Esophagus (tissue), 2 donors: ENCODE data around the gene UCP1. TPM values are rescaled to one million over a fixed set of nuclear protein-coding genes. Genes with fewer than 3 reads are reported as not detected.

ENCODE experiments used
- H3K27ac ChIP-seq, 2 donors: one replicate each; pipeline ENCODE4 v1.5.1; 2013; ENCODE audit warnings: low read depth in 2 of 2, mild to moderate bottlenecking in 2 of 2, inconsistent platforms in 1 of 2, low read length in 1 of 2, moderate library complexity in 1 of 2
- H3K27me3 ChIP-seq, 2 donors: one replicate each; pipeline ENCODE4 v1.6.1; 2013; ENCODE audit warnings: low read length in 2 of 2, control low read depth in 1 of 2, mild to moderate bottlenecking in 1 of 2; ENCODE audit not compliant: insufficient read depth in 2 of 2, control insufficient read depth in 1 of 2
- H3K36me3 ChIP-seq, 2 donors: one replicate each; pipeline ENCODE4 v1.6.1; 2013; ENCODE audit warnings: low read length in 1 of 2; ENCODE audit not compliant: control insufficient read depth in 2 of 2, insufficient read depth in 2 of 2
- H3K4me1 ChIP-seq, 2 donors: one replicate each; pipeline ENCODE4 v1.6.1; 2013; ENCODE audit warnings: low read length in 1 of 2; ENCODE audit not compliant: control insufficient read depth in 2 of 2, insufficient read depth in 2 of 2
- H3K4me3 ChIP-seq, 2 donors: one replicate each; pipeline ENCODE4 v1.5.1; 2013; ENCODE audit warnings: low read length in 2 of 2, mild to moderate bottlenecking in 2 of 2, low read depth in 1 of 2, moderate library complexity in 1 of 2
- H3K9me3 ChIP-seq, 2 donors: one replicate each; pipeline ENCODE4 v1.6.1; 2013; ENCODE audit warnings: mild to moderate bottlenecking in 2 of 2, low read depth in 1 of 2, low read length in 1 of 2, moderate library complexity in 1 of 2; ENCODE audit not compliant: control insufficient read depth in 2 of 2, insufficient read depth in 1 of 2
- WGBS, 2 donors: extraction: QIAGEN DNeasy Blood & Tissue Kit; methylation state at CpG; one replicate each; pipeline ENCODE4 v1.1.7; 2013; 5-methylcytosine and 5-hydroxymethylcytosine counted together
- polyA plus RNA-seq, 2 donors: library from polyadenylated mRNA; stranded (reverse); fragments of 200-250 nt; gene quantifications; one replicate each; pipeline ENCODE4 v1.2.3, GENCODE V29; 2013
- donor health status: healthy with polysubstance abuse.
- donor health status: Bipolar disorder and iron deficiency.

UCP1 gene
- polyA plus RNA-seq, 2 donors: not detected

- WGBS, 2 donors: 90 to 93% methylated on average over 2 of the region's 2 CpGs
- H3K4me3 ChIP-seq: no peak overlapping the region
- H3K27me3 ChIP-seq: no peaks in the 10 kb centered on the region
- H3K4me1 ChIP-seq: peaks cover 0 to 1% of the 10 kb centered on the region in 2 donors
- H3K27ac ChIP-seq: no peak overlapping the region
- no peaks in the 10 kb centered on the region for H3K36me3 ChIP-seq
- H3K9me3 ChIP-seq: no peaks in the 10 kb centered on the region
These were observed 34.0 kb upstream of the UCP1 start for GRCh38 chr4:140602714-140603113.

GRCh38 chr4:140600408-140600807 is 31.6 kb upstream of the UCP1 start:
- peaks cover 0 to 1% of the 10 kb centered on the region in 2 donors for H3K4me1 ChIP-seq
- no peaks in the 10 kb centered on the region for H3K27me3 ChIP-seq
- no peaks in the 10 kb centered on the region for H3K9me3 ChIP-seq
- WGBS, 2 donors: 86% methylated on average over 8 of the region's 8 CpGs
- H3K4me3 ChIP-seq: no peak overlapping the region
- no peaks in the 10 kb centered on the region for H3K36me3 ChIP-seq
- no peak overlapping the region for H3K27ac ChIP-seq

DNA sequence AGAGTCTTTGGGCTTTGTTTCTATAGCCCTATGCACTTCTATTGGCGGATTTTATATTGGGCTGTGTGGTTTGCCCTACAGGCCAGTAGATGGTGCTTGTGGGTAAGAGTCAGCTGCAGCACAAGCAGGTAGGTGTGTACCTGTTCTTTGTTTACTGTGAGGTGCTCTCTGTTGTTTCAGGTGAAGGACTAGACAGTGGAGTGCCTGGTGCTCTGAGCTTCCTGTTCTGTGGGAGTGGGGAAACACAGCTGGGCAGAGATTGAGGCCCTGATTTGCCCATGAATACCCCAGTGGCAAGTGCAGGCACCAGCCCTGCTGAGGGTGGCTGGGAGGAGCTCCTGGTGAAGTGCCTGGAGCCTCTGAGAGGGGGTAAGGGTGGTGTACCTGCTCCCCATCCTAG is 26.3 kb upstream of the UCP1 start:
- H3K27ac ChIP-seq: no peak overlapping the region
- no peaks in the 10 kb centered on the region for H3K9me3 ChIP-seq
- H3K4me3 ChIP-seq: no peak overlapping the region
- 50 to 59% methylated on average over 1 of the region's 1 CpG for WGBS, 2 donors
- H3K27me3 ChIP-seq: no peaks in the 10 kb centered on the region
- H3K4me1 ChIP-seq: no peaks in the 10 kb centered on the region
- H3K36me3 ChIP-seq: no peaks in the 10 kb centered on the region

DNA sequence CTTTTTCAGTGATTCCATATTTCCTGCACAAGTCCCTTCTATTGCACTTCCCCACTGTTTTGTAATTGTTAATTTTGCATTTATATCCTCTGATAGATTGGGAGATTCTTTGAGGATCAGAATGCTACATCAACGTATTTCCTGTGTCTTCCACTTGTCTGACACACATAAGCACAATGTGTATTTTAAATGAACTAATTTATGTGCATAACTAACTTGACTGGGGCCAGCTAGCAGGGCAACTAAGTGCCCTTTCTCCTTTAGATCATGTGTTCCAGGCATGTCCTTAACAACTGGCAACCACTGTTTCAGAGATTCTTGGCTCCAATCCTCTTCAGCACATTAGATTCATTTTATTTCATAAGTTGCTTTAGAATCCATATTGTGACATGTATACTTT is 15.7 kb upstream of the UCP1 start:
- H3K4me3 ChIP-seq: no peak overlapping the region
- no peaks in the 10 kb centered on the region for H3K27me3 ChIP-seq
- H3K9me3 ChIP-seq: no peaks in the 10 kb centered on the region
- no peak overlapping the region for H3K27ac ChIP-seq
- H3K4me1 ChIP-seq: no peaks in the 10 kb centered on the region
- no peaks in the 10 kb centered on the region for H3K36me3 ChIP-seq
- 45 to 59% methylated on average over 1 of the region's 1 CpG for WGBS, 2 donors

- H3K4me3 ChIP-seq: no peak overlapping the region
- H3K27ac ChIP-seq: no peak overlapping the region
- H3K9me3 ChIP-seq: no peaks in the 10 kb centered on the region
- H3K4me1 ChIP-seq: peaks cover 0 to 2% of the 10 kb centered on the region in 2 donors
- 51 to 54% methylated on average over 3 of the region's 3 CpGs for WGBS, 2 donors
- no peaks in the 10 kb centered on the region for H3K36me3 ChIP-seq
- H3K27me3 ChIP-seq: no peaks in the 10 kb centered on the region
These were observed 12.3 kb upstream of the UCP1 start for GRCh38 chr4:140581078-140581477.

DNA sequence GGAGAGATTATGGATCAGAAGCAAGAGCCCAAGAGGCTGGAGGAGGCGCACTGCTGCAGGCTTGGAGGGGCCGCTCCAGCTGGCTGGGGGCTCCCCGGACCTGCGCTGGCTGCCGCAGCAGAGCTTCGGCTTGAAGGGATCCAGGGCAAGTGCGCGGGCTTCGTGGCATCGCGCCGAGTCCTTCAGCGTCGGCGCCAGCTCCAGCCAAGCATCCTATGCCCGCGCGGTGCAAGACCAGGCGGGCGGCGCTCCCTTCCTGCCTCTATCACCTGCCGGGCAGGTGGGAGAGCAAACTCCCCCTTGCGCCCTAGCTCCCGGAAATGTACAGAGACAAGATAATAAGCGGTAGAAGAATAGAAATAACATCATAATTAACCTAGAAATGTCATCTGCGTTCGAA is 10.5 kb upstream of the UCP1 start:
- no peaks in the 10 kb centered on the region for H3K27me3 ChIP-seq
- no peak overlapping the region for H3K4me3 ChIP-seq

DNA sequence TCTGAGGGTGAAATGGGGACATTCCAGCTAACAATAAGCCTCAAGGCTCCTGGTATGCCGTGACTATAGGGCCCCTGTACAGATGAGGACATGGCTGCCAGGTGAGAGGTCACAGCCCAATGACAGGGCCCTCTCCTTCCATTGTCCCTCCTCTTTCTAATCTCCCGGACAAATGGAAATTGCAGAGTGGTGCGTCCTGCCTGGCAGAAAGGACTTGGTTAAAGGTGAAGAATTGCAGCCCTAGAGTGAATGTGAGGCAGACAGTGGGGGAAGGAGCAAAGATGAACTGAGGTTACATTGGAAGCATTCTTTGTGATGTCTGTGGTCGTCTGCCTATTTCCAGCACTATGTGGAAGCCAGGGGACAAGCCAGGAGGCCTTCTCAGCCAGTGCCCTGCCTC is 6.7 kb upstream of the UCP1 start:
- H3K36me3 ChIP-seq: no peaks in the 10 kb centered on the region
- peaks cover 0 to 4% of the 10 kb centered on the region in 2 donors for H3K27me3 ChIP-seq
- peaks cover 3 to 5% of the 10 kb centered on the region in 2 donors for H3K9me3 ChIP-seq
- no peak overlapping the region for H3K27ac ChIP-seq
- H3K4me3 ChIP-seq: no peak overlapping the region
- peaks cover 0 to 2% of the 10 kb centered on the region in 2 donors for H3K4me1 ChIP-seq
- WGBS, 2 donors: 77 to 79% methylated on average over 4 of the region's 4 CpGs

More for the DNA sequence above, 10.5 kb upstream of the UCP1 start:
- no peak overlapping the region for H3K27ac ChIP-seq
- peaks cover 0 to 2% of the 10 kb centered on the region in 2 donors for H3K4me1 ChIP-seq
- WGBS, 2 donors: 13 to 15% methylated on average over 27 of the region's 27 CpGs
- no peaks in the 10 kb centered on the region for H3K36me3 ChIP-seq
- no peaks in the 10 kb centered on the region for H3K9me3 ChIP-seq

- H3K4me1 ChIP-seq: peaks cover 3 to 10% of the 10 kb centered on the region in 2 donors
- no peaks in the 10 kb centered on the region for H3K36me3 ChIP-seq
- 82 to 87% methylated on average over 2 of the region's 2 CpGs for WGBS, 2 donors
- peaks cover 4 to 16% of the 10 kb centered on the region in 2 donors for H3K27me3 ChIP-seq
- H3K4me3 ChIP-seq: no peak overlapping the region
- peaks cover 3 to 5% of the 10 kb centered on the region in 2 donors for H3K9me3 ChIP-seq
- no peak overlapping the region for H3K27ac ChIP-seq
These were observed 2.9 kb upstream of the UCP1 start for GRCh38 chr4:140571620-140572019.

- peaks cover 3 to 5% of the 10 kb centered on the region in 2 donors for H3K9me3 ChIP-seq
- 48 to 55% methylated on average over 7 of the region's 7 CpGs for WGBS, 2 donors
- peaks cover 3 to 10% of the 10 kb centered on the region in 2 donors for H3K4me1 ChIP-seq
- peaks cover 4 to 16% of the 10 kb centered on the region in 2 donors for H3K27me3 ChIP-seq
- H3K4me3 ChIP-seq: peak overlapping the region; percentile 57 to 58
- no peak overlapping the region for H3K27ac ChIP-seq
- no peaks in the 10 kb centered on the region for H3K36me3 ChIP-seq
These were observed 512 bp upstream of the UCP1 start for GRCh38 chr4:140569307-140569638.

- H3K4me1 ChIP-seq: no peaks in the 10 kb centered on the region
- H3K27ac ChIP-seq: no peak overlapping the region
- H3K9me3 ChIP-seq: no peaks in the 10 kb centered on the region
- WGBS, 2 donors: 78 to 86% methylated on average over 6 of the region's 6 CpGs
- no peaks in the 10 kb centered on the region for H3K36me3 ChIP-seq
- no peaks in the 10 kb centered on the region for H3K27me3 ChIP-seq
- no peak overlapping the region for H3K4me3 ChIP-seq
These were observed 9.1 kb downstream of the UCP1 start for GRCh38 chr4:140559696-140560095.
